HepG2 (cell line): Measurements from ENCODE around the gene CLBA1. TPM values are rescaled to one million over a fixed set of nuclear protein-coding genes. Genes with fewer than 3 reads are reported as not detected.

Experiments used
- ATAC-seq: fragments of 200-7000 bp; cut with Tn5 transposase; 3 replicates; pipeline ENCODE4 v1.9.1; 2020; ENCODE audit warnings: mild to moderate bottlenecking, moderate library complexity
- BruUV-seq: library from RNA; stranded (reverse); fragments of 400-500 nt; replicated peaks from 2 replicates; lab custom pipeline; 2021; lab: Mats Ljungman, UMichigan
- CTCF ChIA-PET: fragments of 300-600 bp; formaldehyde crosslinking; extraction: SDS; loops from one replicate; lab custom pipeline; 2021; ENCODE audit warnings: low total read pairs, inconsistent platforms, low intra/inter-chr PET ratio; lab: Yijun Ruan, JAX
- POLR2A ChIA-PET: fragments of 350-600 bp; sonication (Branson Sonifier 250); formaldehyde crosslinking; loops from one replicate; lab custom pipeline; 2020; ENCODE audit warnings: antibody characterized with exemption, inconsistent platforms; lab: Yijun Ruan, JAX
- DNase-seq: peaks from one replicate; pipeline ENCODE4 v3.0.0-alpha.2; 2015; ENCODE audit warnings: low spot score
- FAIRE-seq: peaks from 3 replicates; lab custom pipeline; 2011; peaks lifted over from hg19 to GRCh38; lab: Jason Lieb, UNC
- H2AFZ ChIP-seq: one replicate; pipeline ENCODE4 v1.6.1; 2011; ENCODE audit warnings: low read length, inconsistent platforms
- H3K27ac ChIP-seq: fragments of 300-600 bp; 3 replicates; pipeline ENCODE4 v1.8.0; 2011; ENCODE audit warnings: mixed run types, mild to moderate bottlenecking, mixed read lengths, low read length, inconsistent platforms; ENCODE audit not compliant: insufficient read depth; ENCODE audit errors: extremely low read length
- H3K27me3 ChIP-seq, 2 experiments: fragments of 200-600 bp in 1 of 2; 2 replicates in 1 of 2; 3 replicates in 1 of 2; pipeline versions ENCODE4 v1.6.0 to v1.8.0; 2011; ENCODE audit warnings: low read length in 2 of 2, mild to moderate bottlenecking in 2 of 2, moderate library complexity in 2 of 2, inconsistent platforms in 1 of 2; ENCODE audit not compliant: insufficient read depth in 2 of 2, control insufficient read depth in 1 of 2
- H3K36me3 ChIP-seq, 2 experiments: fragments of 200-600 bp in 1 of 2; replicated peaks in 1 of 2; 2 replicates in 1 of 2; 3 replicates in 1 of 2; pipeline versions ENCODE4 v1.5.1 to v1.8.0; 2011; ENCODE audit warnings: low read length in 2 of 2, inconsistent platforms in 1 of 2; ENCODE audit not compliant: insufficient read depth in 2 of 2, control insufficient read depth in 1 of 2
- H3K4me1 ChIP-seq: 2 replicates; pipeline ENCODE4 v1.5.1; 2012; ENCODE audit warnings: low read length, inconsistent platforms; ENCODE audit not compliant: insufficient read depth
- H3K4me2 ChIP-seq: 2 replicates; pipeline ENCODE4 v1.6.0; 2011; ENCODE audit warnings: low read depth, low read length, inconsistent platforms
- H3K4me3 ChIP-seq, 3 experiments: fragments of 200-600 bp in 1 of 3; sonication (generic), shearing (Covaris generic) in 1 of 3; replicated peaks in 1 of 3; 2 replicates each; pipeline ENCODE4 v1.5.1; 2011 to 2016; ENCODE audit warnings: low read length in 3 of 3, inconsistent platforms in 2 of 3, low read depth in 2 of 3, mild to moderate bottlenecking in 2 of 3, control low read depth in 1 of 3, mixed read lengths in 1 of 3; ENCODE audit not compliant: insufficient read depth in 1 of 3
- H3K79me2 ChIP-seq: one replicate; pipeline ENCODE4 v1.6.1; 2011; ENCODE audit warnings: low read length, inconsistent platforms; ENCODE audit not compliant: insufficient read depth
- H3K9ac ChIP-seq: 2 replicates; pipeline ENCODE4 v1.6.0; 2011; ENCODE audit warnings: mild to moderate bottlenecking, low read depth, low read length, inconsistent platforms; ENCODE audit not compliant: insufficient read depth
- H3K9me3 ChIP-seq: 2 replicates; pipeline ENCODE4 v1.5.1; 2012; ENCODE audit warnings: mild to moderate bottlenecking, low read length
- H4K20me1 ChIP-seq: 2 replicates; pipeline ENCODE4 v1.6.0; 2011; ENCODE audit warnings: inconsistent platforms, mild to moderate bottlenecking, low read length, moderate library complexity; ENCODE audit not compliant: insufficient read depth
- HOXD1 ChIP-seq: sonication (generic); formaldehyde crosslinking; IDR thresholded peaks from 2 replicates; pipeline ENCODE4 v1.5.0; 2020; ENCODE audit warnings: missing genetic modification reagents
- MAFF ChIP-seq: IDR thresholded peaks from 2 replicates; pipeline ENCODE4 v1.6.1; 2011; ENCODE audit warnings: low read depth, low read length, improper control_type of control experiment
- PHF21A ChIP-seq: sonication (generic); formaldehyde crosslinking; IDR thresholded peaks from 2 replicates; pipeline ENCODE4 v1.5.0; 2020; ENCODE audit warnings: mild to moderate bottlenecking, missing genetic modification reagents
- SALL2 ChIP-seq: sonication (generic); formaldehyde crosslinking; IDR thresholded peaks from 2 replicates; pipeline ENCODE4 v1.8.1; 2023; ENCODE audit warnings: mild to moderate bottlenecking, missing genetic modification reagents, inconsistent platforms
- ZFX ChIP-seq: sonication (generic); formaldehyde crosslinking; IDR thresholded peaks from 2 replicates; pipeline ENCODE4 v1.4.0; 2020; ENCODE audit warnings: mild to moderate bottlenecking, low read depth, missing genetic modification reagents, moderate library complexity
- ZNF263 ChIP-seq: sonication (generic); formaldehyde crosslinking; IDR thresholded peaks from 2 replicates; pipeline ENCODE4 v1.4.0; 2020; ENCODE audit warnings: missing genetic modification reagents
- ZNF335 ChIP-seq: sonication (generic); formaldehyde crosslinking; IDR thresholded peaks from 2 replicates; pipeline ENCODE4 v1.4.0; 2020; ENCODE audit warnings: missing genetic modification reagents
- ZNF598 ChIP-seq: sonication (generic); formaldehyde crosslinking; IDR thresholded peaks from 2 replicates; pipeline ENCODE4 v1.5.1; 2020; ENCODE audit warnings: mild to moderate bottlenecking, missing genetic modification reagents, borderline replicate concordance
- WGBS: methylation state at CpG from one replicate; pipeline ENCODE4 v1.1.6; 2017; ENCODE audit warnings: low lambda C conversion rate; 5-methylcytosine and 5-hydroxymethylcytosine counted together
- in situ Hi-C: cut with HindIII; loops from 2 replicates; pipeline ENCODE4 v1.10.0; 2017; ENCODE audit warnings: low pct_unique_long_range_greater_than_20kb; ENCODE audit not compliant: extremely low pct_ligation_motif_present
- intact Hi-C: fragments of 100-400 bp; cut with micrococcal nuclease; formaldehyde crosslinking; loops from one replicate; pipeline ENCODE4 v1.10.0; 2022; ENCODE audit not compliant: unreplicated experiment
- polyA plus RNA-seq, 8 experiments: library from polyadenylated mRNA; depleted of rRNA in 3 of 8; stranded (reverse) in 7 of 8; unstranded in 1 of 8; fragments of >200 nt; fragmentation: Illumina TruSeq in 4 of 8; extraction: Trizol in 4 of 8; gene quantifications; 2 replicates each; pipeline versions ENCODE4 v1.2.1 to v1.2.3, GENCODE V29; 2011 to 2016; ENCODE audit warnings: low read depth in 4 of 8, missing spikeins in 1 of 8, mixed read lengths in 1 of 8; ENCODE audit not compliant: insufficient read depth in 1 of 8
- total RNA-seq, 5 experiments: library from RNA; depleted of rRNA; stranded (reverse); fragments of >200 nt; fragmentation: Illumina TruSeq; extraction: Trizol; gene quantifications; 2 replicates each; pipeline ENCODE4 v1.2.3, GENCODE V29; 2016; ENCODE audit warnings: low read depth in 1 of 5
- TF ChIP-seq, protein P1 (sequence below), 2 experiments: fragments of 450-650 bp in 1 of 2; sonication (generic) in 1 of 2; formaldehyde crosslinking; IDR thresholded peaks; 2 replicates each; pipeline versions ENCODE4 v1.5.0 to v1.8.0; 2020 to 2022; ENCODE audit warnings: mild to moderate bottlenecking in 1 of 2, missing genetic modification reagents in 1 of 2

Gene CLBA1
- total and polyA plus RNA-seq, 2 of the 13 experiments (the other 11 are each of a cell fraction or from before 2014, with no cell fraction given), result 1.2 to 1.4 TPM

DNA sequence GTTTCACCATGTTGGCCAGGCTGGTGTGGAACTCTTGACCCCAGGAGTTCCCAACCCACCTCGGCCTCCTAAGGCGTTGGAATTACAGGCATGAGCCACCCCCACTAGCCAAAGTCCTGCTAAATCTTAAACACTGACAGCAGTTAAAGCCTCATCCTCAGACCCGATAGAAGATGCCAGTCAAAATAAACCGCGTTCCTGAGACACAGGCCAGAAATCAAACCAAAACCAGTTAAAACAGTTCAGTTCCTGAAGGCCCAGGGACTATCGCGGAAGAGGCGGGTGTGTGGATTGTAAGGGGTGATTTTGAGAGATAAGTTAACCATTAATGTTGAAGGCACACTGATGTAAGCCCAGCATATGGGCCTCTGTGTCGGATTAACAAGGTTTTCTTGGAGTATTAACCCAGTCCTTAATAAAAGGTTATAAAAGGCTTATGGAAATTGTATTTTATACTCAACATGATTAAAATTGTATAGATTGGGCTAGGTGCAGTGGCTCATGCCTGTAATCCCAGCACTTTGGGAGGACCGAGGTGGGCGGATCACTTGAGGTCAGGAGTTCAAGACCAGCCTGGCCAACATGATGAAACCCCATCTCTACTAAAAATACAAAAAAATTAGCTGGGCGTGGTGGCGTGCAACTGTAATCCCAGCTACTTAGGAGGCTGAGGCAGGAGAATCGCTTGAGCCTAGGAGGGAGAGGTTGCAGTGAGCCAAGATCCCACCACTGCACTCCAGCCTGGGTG, 54.0 kb downstream of the CLBA1 start:
- Histone ChIP-seq H3K79me2 (no peaks in the 10 kb centered on the region), H4K20me1 (no peaks in the 10 kb centered on the region), H3K4me1 (peaks cover 27% of the 10 kb centered on the region), H3K36me3 (no peaks in the 10 kb centered on the region), H3K27ac (no peak overlapping the region), H2AFZ (peak overlapping the region; percentile 70), H3K4me3 (peak overlapping the region in 2 of 3 experiments; percentile 20 to 24; a peak in 2 of 6 replicates), H3K27me3 (peaks cover 1 to 31% of the 10 kb centered on the region in 2 experiments; a peak in 4 of 5 replicates), H3K9me3 (no peaks in the 10 kb centered on the region), H3K9ac (no peak overlapping the region), H3K4me2 (peak overlapping the region; percentile 69)
- BruUV-seq, result no TSS peak
- POLR2A ChIA-PET, result interaction anchor here (1.3 kb wide), 1 partner anchor 19 kb away, joined by 3 read pairs; the partner anchor contains the start of gene CDCA4
- TF ChIP-seq ZNF263 (CRISPR knock-in tag) (peak; percentile 79), SALL2 (CRISPR knock-in tag) (no peak), ZFX (peak; percentile 20; the same call in 1 of the 2 replicates), HOXD1 (CRISPR knock-in tag) (no peak), ZNF598 (CRISPR knock-in tag) (no peak), ZNF335 (CRISPR knock-in tag) (no peak), MAFF (no peak), PHF21A (CRISPR knock-in tag) (peak; percentile 17; the same call in 1 of the 2 replicates)
- TF ChIP-seq, protein P1, sequence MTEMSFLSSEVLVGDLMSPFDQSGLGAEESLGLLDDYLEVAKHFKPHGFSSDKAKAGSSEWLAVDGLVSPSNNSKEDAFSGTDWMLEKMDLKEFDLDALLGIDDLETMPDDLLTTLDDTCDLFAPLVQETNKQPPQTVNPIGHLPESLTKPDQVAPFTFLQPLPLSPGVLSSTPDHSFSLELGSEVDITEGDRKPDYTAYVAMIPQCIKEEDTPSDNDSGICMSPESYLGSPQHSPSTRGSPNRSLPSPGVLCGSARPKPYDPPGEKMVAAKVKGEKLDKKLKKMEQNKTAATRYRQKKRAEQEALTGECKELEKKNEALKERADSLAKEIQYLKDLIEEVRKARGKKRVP (CRISPR knock-in tag; IDR thresholded peaks at IDR 0.05), result peak in 1 of 2 experiments; percentile 39; a peak in 1 of 4 replicates
- ATAC-seq, result peak; percentile 72
- peak; percentile 51 for FAIRE-seq
- in situ Hi-C loops, result no loop called here
- peak; percentile 40 for DNase-seq
- intact Hi-C loops, result no loop called here
- 2% methylated on average over 14 of the region's 14 CpGs for WGBS
- CTCF ChIA-PET, result no interaction called here
